Spleen (tissue), 11 donors: ENCODE results near the gene KIAA1210. TPM values are rescaled to one million over a fixed set of nuclear protein-coding genes. Genes with fewer than 3 reads are reported as not detected.

Experiments
- DNase-seq: peaks from one replicate; pipeline ENCODE4 v3.0.0-alpha.2; 2020
- H3K27ac ChIP-seq, 8 donors: fragments of 200-600 bp; sonication (generic) in 7 of 8; 1 replicate in 4 of 8; 2 replicates in 4 of 8; pipeline versions ENCODE4 v1.5.0 to v1.8.0; 2016 to 2021; ENCODE audit warnings: inconsistent platforms in 4 of 8, mild to moderate bottlenecking in 4 of 8, moderate library complexity in 1 of 8
- H3K27me3 ChIP-seq, 7 donors: fragments of 200-600 bp; sonication (generic) in 6 of 7; replicated peaks in 1 of 7; 1 replicate in 4 of 7; 2 replicates in 3 of 7; pipeline versions ENCODE4 v1.5.0 to v1.8.0; 2016 to 2021; ENCODE audit warnings: inconsistent platforms in 3 of 7, mild to moderate bottlenecking in 1 of 7
- H3K36me3 ChIP-seq, 6 donors: fragments of 200-600 bp; sonication (generic) in 5 of 6; 1 replicate in 4 of 6; 2 replicates in 2 of 6; pipeline versions ENCODE4 v1.5.0 to v1.8.0; 2016 to 2021; ENCODE audit warnings: inconsistent platforms in 2 of 6
- H3K4me1 ChIP-seq, 6 donors: fragments of 200-600 bp; sonication (generic) in 5 of 6; 1 replicate in 3 of 6; 2 replicates in 3 of 6; pipeline versions ENCODE4 v1.5.0 to v1.8.0; 2016 to 2021; ENCODE audit warnings: inconsistent platforms in 3 of 6
- H3K4me3 ChIP-seq, 8 donors: fragments of 200-600 bp; sonication (generic) in 7 of 8; 1 replicate in 4 of 8; 2 replicates in 4 of 8; pipeline versions ENCODE4 v1.5.0 to v1.8.0; 2016 to 2021; ENCODE audit warnings: inconsistent platforms in 4 of 8, mild to moderate bottlenecking in 4 of 8, moderate library complexity in 2 of 8
- H3K9me3 ChIP-seq, 8 donors: fragments of 200-600 bp; sonication (generic) in 7 of 8; 1 replicate in 4 of 8; 2 replicates in 4 of 8; pipeline versions ENCODE4 v1.5.0 to v1.8.0; 2016 to 2021; ENCODE audit warnings: inconsistent platforms in 4 of 8
- POLR2A ChIP-seq, 3 donors: fragments of 450-650 bp; IDR thresholded peaks; one replicate each; pipeline ENCODE4 v1.5.1; 2017; ENCODE audit warnings: antibody characterized with exemption in 3 of 3, mild to moderate bottlenecking in 1 of 3
- POLR2AphosphoS5 ChIP-seq, 3 donors: sonication (generic); formaldehyde crosslinking; IDR thresholded peaks; one replicate each; pipeline ENCODE4 v1.5.1; 2017; ENCODE audit warnings: antibody characterized with exemption in 3 of 3
- WGBS, 5 donors: extraction: QIAGEN DNeasy Blood & Tissue Kit in 3 of 5; methylation state at CpG; one replicate each; pipeline versions ENCODE4 v1.1.5 to v1.1.7; 2013 to 2018; 5-methylcytosine and 5-hydroxymethylcytosine counted together
- intact Hi-C: fragments of 100-400 bp; cut with DNase I; formaldehyde crosslinking; loops from one replicate; pipeline ENCODE4 v1.15.0; 2023; ENCODE audit warnings: low total_unique reads
- polyA plus RNA-seq, 3 donors: library from polyadenylated mRNA; stranded (reverse); fragments of 200-250 nt; gene quantifications; one replicate each; pipeline ENCODE4 v1.2.1, GENCODE V29; 2013
- total RNA-seq, 7 donors: library from RNA; depleted of rRNA in 3 of 7; stranded (reverse); fragments of >200 nt in 3 of 7; fragmentation: NEBNext Ultra II Directional in 4 of 7; extraction: Animal tissue kit (Norgen Biotek cat#: 25700) in 4 of 7; gene quantifications; one replicate each; pipeline versions ENCODE4 v1.1.0 to v1.2.1, GENCODE V29; 2016 to 2021
- TF ChIP-seq, protein P1 (sequence below), 11 experiments: fragments of 200-600 bp in 7 of 11; fragments of 450-650 bp in 4 of 11; sonication (generic) in 4 of 11; IDR thresholded peaks in 8 of 11; conservative IDR thresholded peaks in 3 of 11; 1 replicate in 7 of 11; 2 replicates in 4 of 11; pipeline versions ENCODE4 v1.4.0 to v1.8.0; 2016 to 2021; ENCODE audit warnings: antibody characterized with exemption in 11 of 11, inconsistent platforms in 4 of 11, mild to moderate bottlenecking in 1 of 11
- donor health status: healthy with polysubstance abuse.
- donor health status: DM: no; HTN: no; CAD: no; lungs with moderate emphysema.
- donor health status: DM: no; HTN: no; CAD: no.
- donor health status: Bipolar disorder and iron deficiency.
- donor health status: healthy.
- donor health status: DM: no; HTN: no; CAD: no.
- donor health status: DM: yes; HTN: yes; CAD: no.

The KIAA1210 gene
- total and polyA plus RNA-seq, 10 donors = not detected

DNA sequence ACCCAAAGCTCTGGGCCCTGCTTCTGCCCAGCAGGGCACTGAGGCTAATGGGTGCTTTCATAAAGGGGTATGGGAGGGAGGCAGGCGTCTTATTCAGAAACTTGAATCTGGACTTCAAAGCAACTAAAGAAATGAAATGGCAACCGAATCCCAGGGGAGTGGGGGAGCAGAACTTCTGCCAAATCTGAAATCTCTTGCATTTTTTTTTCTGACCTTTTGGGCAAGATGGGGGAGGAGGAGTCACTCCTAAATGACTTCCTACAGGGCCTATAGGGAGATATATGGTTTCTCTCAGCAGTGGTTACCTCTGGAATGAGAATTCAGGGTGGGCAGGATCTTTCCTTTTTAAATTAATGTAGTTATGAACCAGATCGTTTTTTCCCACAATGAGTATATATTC lies 30.6 kb upstream of the KIAA1210 start:
- 55 to 84% (median 67%) methylated on average over 3 of the region's 3 CpGs for WGBS, 5 donors
- H3K36me3 ChIP-seq = no peaks in the 10 kb centered on the region
- TF ChIP-seq POLR2A (IDR thresholded peaks at IDR 0.05) (no peak), POLR2AphosphoS5 (IDR thresholded peaks at IDR 0.05) (no peak)
- TF ChIP-seq, protein P1, sequence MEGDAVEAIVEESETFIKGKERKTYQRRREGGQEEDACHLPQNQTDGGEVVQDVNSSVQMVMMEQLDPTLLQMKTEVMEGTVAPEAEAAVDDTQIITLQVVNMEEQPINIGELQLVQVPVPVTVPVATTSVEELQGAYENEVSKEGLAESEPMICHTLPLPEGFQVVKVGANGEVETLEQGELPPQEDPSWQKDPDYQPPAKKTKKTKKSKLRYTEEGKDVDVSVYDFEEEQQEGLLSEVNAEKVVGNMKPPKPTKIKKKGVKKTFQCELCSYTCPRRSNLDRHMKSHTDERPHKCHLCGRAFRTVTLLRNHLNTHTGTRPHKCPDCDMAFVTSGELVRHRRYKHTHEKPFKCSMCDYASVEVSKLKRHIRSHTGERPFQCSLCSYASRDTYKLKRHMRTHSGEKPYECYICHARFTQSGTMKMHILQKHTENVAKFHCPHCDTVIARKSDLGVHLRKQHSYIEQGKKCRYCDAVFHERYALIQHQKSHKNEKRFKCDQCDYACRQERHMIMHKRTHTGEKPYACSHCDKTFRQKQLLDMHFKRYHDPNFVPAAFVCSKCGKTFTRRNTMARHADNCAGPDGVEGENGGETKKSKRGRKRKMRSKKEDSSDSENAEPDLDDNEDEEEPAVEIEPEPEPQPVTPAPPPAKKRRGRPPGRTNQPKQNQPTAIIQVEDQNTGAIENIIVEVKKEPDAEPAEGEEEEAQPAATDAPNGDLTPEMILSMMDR (IDR thresholded peaks at IDR 0.05 in 8 of 11, conservative IDR thresholded peaks at IDR 0.05 in 3 of 11) = no peak

DNA sequence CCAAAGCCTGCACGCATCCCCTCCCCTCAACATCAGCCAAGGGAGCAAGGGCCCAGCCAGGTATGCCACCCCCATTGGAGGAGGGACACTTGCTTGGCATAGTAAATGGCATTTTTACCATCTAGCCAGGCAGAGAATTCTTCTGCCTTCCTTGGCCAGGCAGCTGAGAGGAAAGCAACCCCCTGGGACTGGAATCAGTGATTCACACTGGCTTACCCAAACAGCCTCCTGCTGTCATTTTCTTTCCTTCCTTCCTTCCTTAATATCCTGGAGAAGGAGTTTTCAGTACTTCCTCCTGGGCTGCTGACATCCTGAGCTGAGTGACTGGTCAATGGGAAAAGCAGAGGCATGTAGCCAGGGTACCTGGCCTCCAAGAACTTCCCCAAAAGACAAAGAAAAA lies 28.6 kb upstream of the KIAA1210 start:
- Histone ChIP-seq H3K36me3 (no peaks in the 10 kb centered on the region), H3K9me3 (no peaks in the 10 kb centered on the region), H3K4me3 (no peak overlapping the region), H3K4me1 (no peaks in the 10 kb centered on the region), H3K27ac (no peak overlapping the region), H3K27me3 (peaks cover 0 to 16% (median 0%) of the 10 kb centered on the region in 7 donors)
- no peak for TF ChIP-seq POLR2A (IDR thresholded peaks at IDR 0.05)
- TF ChIP-seq, protein P1 (IDR thresholded peaks at IDR 0.05 in 8 of 11, conservative IDR thresholded peaks at IDR 0.05 in 3 of 11) = no peak
- no peak for TF ChIP-seq POLR2AphosphoS5 (IDR thresholded peaks at IDR 0.05)
- intact Hi-C loops = no loop called here
- 90 to 100% (median 92%) methylated on average over 1 of the region's 1 CpG for WGBS, 5 donors
- DNase-seq = no peak

More for the DNA sequence above, 30.6 kb upstream of the KIAA1210 start:
- intact Hi-C loops = no loop called here
- no peaks in the 10 kb centered on the region for H3K9me3 ChIP-seq
- H3K4me1 ChIP-seq = no peaks in the 10 kb centered on the region
- H3K27ac ChIP-seq = no peak overlapping the region
- H3K4me3 ChIP-seq = no peak overlapping the region
- no peak for DNase-seq
- H3K27me3 ChIP-seq = peaks cover 0 to 16% (median 0%) of the 10 kb centered on the region in 7 donors

DNA sequence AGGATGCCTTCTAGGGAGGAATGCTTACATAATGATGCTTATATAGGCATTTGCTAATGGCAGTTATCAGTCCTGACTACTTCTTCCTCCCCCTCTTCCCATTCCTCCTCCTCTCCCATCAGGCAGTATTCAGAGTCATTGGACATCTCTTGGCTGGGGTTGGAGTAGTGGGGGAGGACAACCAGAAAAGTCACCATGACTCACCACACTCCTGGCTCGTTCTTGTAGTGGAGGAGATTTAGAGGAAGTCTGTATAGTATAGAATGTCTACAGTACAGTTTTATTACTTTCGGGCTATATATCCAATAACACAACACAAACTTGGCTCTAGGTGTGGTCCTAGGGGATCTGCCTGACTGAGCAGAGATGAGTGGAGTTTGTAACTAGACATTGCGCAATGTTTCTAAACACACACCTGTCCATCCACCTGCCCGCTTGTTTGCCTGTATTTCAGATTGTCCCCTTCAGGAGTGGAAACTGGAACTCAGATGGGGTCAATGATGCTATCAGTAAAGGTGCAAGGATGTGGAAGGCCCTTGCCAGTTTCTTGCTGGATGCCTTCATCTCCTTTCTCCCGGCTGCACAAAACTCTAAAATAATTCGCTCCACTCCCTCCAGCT lies 27.9 kb upstream of the KIAA1210 start:
- Histone ChIP-seq H3K4me1 (no peaks in the 10 kb centered on the region), H3K9me3 (no peaks in the 10 kb centered on the region), H3K27me3 (peaks cover 0 to 16% (median 0%) of the 10 kb centered on the region in 7 donors), H3K36me3 (no peaks in the 10 kb centered on the region), H3K27ac (no peak overlapping the region), H3K4me3 (no peak overlapping the region)
- intact Hi-C loops = no loop called here
- WGBS, 5 donors = 54 to 75% (median 62%) methylated on average over 5 to 6 of the region's 6 CpGs
- DNase-seq = no peak
- TF ChIP-seq POLR2AphosphoS5 (IDR thresholded peaks at IDR 0.05) = no peak
- no peak for TF ChIP-seq POLR2A (IDR thresholded peaks at IDR 0.05)
- TF ChIP-seq, protein P1 (IDR thresholded peaks at IDR 0.05 in 8 of 11, conservative IDR thresholded peaks at IDR 0.05 in 3 of 11) = no peak

DNA sequence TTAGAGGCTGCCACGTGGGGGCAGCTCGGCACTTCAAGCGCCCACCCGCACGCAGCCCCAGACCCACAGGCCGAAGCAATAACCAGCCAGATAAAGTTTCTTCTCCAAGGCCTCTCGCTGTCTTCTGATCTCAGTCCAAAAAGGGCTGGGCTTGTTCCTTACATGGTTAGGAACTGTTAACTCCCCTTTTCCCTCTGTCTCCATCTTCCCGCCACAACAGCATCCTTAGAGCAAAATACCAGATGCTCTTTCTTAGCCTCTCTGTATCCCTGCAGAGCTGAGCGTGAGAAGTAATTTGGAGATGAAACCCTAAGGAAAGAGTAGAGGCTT lies 23.4 kb upstream of the KIAA1210 start:
- no peaks in the 10 kb centered on the region for H3K9me3 ChIP-seq
- no peaks in the 10 kb centered on the region for H3K36me3 ChIP-seq
- no peak overlapping the region for H3K4me3 ChIP-seq
- H3K27me3 ChIP-seq = peaks cover 0 to 13% (median 0%) of the 10 kb centered on the region in 7 donors
- intact Hi-C loops = no loop called here
- 52 to 92% (median 56%) methylated on average over 3 to 9 of the region's 9 CpGs for WGBS, 5 donors
- DNase-seq = no peak
- no peaks in the 10 kb centered on the region for H3K4me1 ChIP-seq
- TF ChIP-seq, protein P1 (IDR thresholded peaks at IDR 0.05 in 8 of 11, conservative IDR thresholded peaks at IDR 0.05 in 3 of 11) = no peak
- no peak for TF ChIP-seq POLR2A (IDR thresholded peaks at IDR 0.05)
- TF ChIP-seq POLR2AphosphoS5 (IDR thresholded peaks at IDR 0.05) = no peak
- H3K27ac ChIP-seq = no peak overlapping the region
